RWPE2 (cell line): Measurements from ENCODE around the gene SPTBN4.

Experiments
- ATAC-seq: fragments of 200-7000 bp; cut with Tn5 transposase; 3 replicates; pipeline ENCODE4 v1.9.1; 2021; ENCODE audit warnings: low read depth
- DNase-seq: peaks from one replicate; pipeline ENCODE4 v3.0.0-alpha.2; 2020; ENCODE audit warnings: low spot score
- H3K27ac ChIP-seq: fragments of 450-650 bp; 2 replicates; pipeline ENCODE4 v1.5.1; 2017; ENCODE audit warnings: mild to moderate bottlenecking; ENCODE audit not compliant: poor library complexity, severe bottlenecking
- H3K27me3 ChIP-seq: fragments of 250-450 bp; sonication (Bioruptor Pico); 2 replicates; pipeline ENCODE4 v1.5.1; 2021; ENCODE audit warnings: mild to moderate bottlenecking, moderate library complexity; ENCODE audit not compliant: insufficient read depth, poor library complexity, severe bottlenecking
- H3K36me3 ChIP-seq: fragments of 250-450 bp; sonication (Bioruptor Pico); 2 replicates; pipeline ENCODE4 v1.5.1; 2020; ENCODE audit warnings: low read depth, mild to moderate bottlenecking, moderate library complexity
- H3K4me1 ChIP-seq: fragments of 250-450 bp; sonication (Bioruptor Pico); 2 replicates; pipeline ENCODE4 v1.5.1; 2021; ENCODE audit warnings: mild to moderate bottlenecking, moderate library complexity; ENCODE audit not compliant: insufficient read depth, poor library complexity, severe bottlenecking
- H3K4me3 ChIP-seq: fragments of 250-450 bp; sonication (Bioruptor Pico); 2 replicates; pipeline ENCODE4 v1.5.1; 2021; ENCODE audit warnings: mild to moderate bottlenecking, moderate library complexity; ENCODE audit not compliant: severe bottlenecking
- H3K9me3 ChIP-seq: fragments of 250-450 bp; sonication (Bioruptor Pico); 2 replicates; pipeline ENCODE4 v1.5.1; 2021; ENCODE audit warnings: mild to moderate bottlenecking, moderate library complexity; ENCODE audit not compliant: severe bottlenecking
- TF ChIP-seq, protein P1 (sequence below): fragments of 450-650 bp; IDR thresholded peaks from one replicate; pipeline ENCODE4 v1.5.1; 2017; ENCODE audit warnings: mild to moderate bottlenecking, moderate library complexity; ENCODE audit not compliant: poor library complexity, severe bottlenecking

Gene SPTBN4

DNA sequence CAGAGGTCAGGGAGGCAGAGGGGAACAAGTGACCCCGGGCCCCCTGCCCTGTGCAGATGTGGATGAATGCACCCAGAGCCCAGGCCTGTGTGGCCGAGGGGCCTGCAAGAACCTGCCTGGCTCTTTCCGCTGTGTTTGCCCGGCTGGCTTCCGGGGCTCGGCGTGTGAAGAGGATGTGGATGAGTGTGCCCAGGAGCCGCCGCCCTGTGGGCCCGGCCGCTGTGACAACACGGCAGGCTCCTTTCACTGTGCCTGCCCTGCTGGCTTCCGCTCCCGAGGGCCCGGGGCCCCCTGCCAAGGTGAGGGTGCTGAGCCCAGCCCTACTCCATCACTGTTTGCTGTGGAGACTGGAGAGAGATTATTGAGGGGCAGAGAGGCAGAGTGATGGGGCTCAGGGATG lies 144.3 kb downstream of the SPTBN4 start:
- Histone ChIP-seq H3K4me3 (peak overlapping the region; percentile 24), H3K4me1 (peaks cover 11% of the 10 kb centered on the region), H3K27ac (peak overlapping the region; percentile 84), H3K27me3 (no peaks in the 10 kb centered on the region), H3K36me3 (peaks cover 22% of the 10 kb centered on the region), H3K9me3 (no peaks in the 10 kb centered on the region)
- ATAC-seq (peak; percentile 22), DNase-seq (peak; percentile 77)
- TF ChIP-seq, protein P1, sequence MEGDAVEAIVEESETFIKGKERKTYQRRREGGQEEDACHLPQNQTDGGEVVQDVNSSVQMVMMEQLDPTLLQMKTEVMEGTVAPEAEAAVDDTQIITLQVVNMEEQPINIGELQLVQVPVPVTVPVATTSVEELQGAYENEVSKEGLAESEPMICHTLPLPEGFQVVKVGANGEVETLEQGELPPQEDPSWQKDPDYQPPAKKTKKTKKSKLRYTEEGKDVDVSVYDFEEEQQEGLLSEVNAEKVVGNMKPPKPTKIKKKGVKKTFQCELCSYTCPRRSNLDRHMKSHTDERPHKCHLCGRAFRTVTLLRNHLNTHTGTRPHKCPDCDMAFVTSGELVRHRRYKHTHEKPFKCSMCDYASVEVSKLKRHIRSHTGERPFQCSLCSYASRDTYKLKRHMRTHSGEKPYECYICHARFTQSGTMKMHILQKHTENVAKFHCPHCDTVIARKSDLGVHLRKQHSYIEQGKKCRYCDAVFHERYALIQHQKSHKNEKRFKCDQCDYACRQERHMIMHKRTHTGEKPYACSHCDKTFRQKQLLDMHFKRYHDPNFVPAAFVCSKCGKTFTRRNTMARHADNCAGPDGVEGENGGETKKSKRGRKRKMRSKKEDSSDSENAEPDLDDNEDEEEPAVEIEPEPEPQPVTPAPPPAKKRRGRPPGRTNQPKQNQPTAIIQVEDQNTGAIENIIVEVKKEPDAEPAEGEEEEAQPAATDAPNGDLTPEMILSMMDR = no peak

DNA sequence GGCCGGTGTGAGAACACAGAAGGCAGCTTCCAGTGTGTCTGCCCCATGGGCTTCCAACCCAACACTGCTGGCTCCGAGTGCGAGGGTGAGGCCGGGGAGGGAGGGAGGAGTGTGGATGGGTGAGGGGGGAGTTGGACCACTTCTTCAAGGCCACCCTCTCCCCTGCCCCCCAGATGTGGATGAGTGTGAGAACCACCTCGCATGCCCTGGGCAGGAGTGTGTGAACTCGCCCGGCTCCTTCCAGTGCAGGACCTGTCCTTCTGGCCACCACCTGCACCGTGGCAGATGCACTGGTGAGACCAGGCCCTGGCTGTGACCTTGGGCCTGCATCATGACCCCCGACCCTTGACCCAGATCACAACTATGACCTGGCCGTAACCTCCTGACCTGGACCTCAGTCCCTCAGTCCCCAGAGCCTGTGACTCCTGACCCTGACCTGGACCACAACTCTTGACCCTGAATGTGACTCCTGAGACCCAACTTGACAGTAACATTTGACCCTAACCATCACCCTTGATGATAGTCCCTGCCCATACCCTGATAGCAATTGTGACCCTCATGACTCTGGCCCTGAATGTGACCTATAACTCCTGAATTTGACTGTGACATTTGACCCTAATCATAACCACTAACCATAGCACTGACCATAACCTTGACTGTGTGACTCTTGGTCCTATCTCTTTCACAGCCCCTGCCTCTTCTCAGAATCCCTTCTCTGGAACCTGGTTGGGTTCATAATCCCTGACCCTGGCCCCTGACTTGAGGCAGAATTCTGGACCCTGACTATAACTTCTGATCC lies 145.3 kb downstream of the SPTBN4 start:
- H3K9me3 ChIP-seq = no peaks in the 10 kb centered on the region
- H3K27ac ChIP-seq = peak overlapping the region; percentile 84
- TF ChIP-seq, protein P1 = no peak
- peaks cover 11% of the 10 kb centered on the region for H3K4me1 ChIP-seq
- no peak for DNase-seq
- no peak for ATAC-seq
- H3K27me3 ChIP-seq = no peaks in the 10 kb centered on the region
- H3K36me3 ChIP-seq = peaks cover 28% of the 10 kb centered on the region
- H3K4me3 ChIP-seq = no peak overlapping the region

DNA sequence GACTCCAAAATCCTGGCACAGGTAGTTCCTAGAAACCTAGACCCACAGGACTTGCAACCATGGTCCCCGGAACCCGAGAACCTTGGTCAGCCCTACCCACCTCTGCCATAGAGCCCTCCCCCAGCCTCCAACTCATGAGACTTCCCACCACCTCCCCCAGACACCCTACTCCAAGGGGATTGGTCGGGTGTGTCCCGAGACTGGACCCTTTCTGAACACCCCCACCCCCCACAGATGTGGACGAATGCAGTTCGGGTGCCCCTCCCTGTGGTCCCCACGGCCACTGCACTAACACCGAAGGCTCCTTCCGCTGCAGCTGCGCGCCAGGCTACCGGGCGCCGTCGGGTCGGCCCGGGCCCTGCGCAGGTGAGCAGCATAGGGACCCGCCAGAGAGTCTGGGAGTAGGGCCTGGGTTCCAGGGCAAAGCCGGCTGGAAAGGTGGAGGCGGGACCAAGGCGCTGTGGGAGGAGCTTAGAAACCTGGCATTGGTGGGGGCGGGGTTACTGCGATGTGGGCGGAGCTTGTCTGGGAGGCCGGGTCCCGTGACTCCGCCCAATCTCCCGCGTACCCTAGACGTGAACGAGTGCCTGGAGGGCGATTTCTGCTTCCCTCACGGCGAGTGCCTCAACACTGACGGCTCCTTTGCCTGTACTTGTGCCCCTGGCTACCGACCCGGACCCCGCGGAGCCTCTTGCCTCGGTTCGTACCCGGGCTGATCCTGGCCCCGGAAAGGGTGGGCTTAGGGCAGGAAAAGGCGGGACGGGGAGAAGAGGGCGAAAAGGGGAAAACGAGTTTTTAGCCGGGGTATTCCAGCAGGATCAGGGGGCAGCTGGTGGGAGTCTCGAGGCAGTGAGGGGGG lies 146.3 kb downstream of the SPTBN4 start:
- H3K27ac ChIP-seq = peak overlapping the region; percentile 77
- peak; percentile 75 for DNase-seq
- no peaks in the 10 kb centered on the region for H3K9me3 ChIP-seq

DNA sequence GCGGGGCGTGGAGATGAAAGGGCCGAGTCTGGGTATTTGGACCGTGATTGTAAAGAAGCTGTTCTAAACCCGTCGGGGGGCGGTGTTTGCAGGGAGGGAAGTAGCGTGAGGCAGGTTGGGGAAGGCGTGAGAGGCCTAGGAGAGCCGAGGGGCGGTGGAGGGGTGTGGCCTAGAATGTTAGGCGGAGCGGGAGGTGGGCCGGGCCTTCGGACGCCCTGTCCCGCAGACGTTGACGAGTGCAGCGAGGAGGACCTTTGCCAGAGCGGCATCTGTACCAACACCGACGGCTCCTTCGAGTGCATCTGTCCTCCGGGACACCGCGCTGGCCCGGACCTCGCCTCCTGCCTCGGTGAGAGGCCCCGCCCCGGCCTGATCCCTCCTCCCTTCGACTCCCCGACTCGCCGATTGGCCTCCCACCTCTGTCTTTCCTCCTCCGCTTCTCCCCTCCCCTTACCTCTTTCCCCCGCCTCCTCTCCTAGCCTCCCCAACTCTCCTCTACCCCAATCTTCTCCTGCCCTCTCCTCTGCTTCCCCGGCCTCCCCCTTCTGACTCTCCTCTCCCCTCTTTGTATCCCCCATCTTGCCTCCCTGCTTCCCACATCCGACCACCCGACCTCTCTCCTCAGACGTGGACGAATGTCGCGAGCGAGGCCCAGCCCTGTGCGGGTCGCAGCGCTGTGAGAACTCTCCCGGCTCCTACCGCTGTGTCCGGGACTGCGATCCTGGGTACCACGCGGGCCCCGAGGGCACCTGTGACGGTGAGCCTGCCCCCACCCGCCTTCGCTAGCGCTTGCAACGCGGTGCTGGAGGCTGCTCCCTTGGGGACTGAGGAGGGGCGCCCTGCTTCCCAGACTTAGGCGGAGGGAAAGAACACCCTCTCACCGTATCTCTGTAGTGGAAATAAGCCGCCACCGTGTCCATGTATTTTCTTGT lies 147.2 kb downstream of the SPTBN4 start:
- TF ChIP-seq, protein P1 = no peak
- Histone ChIP-seq H3K9me3 (no peaks in the 10 kb centered on the region), H3K27me3 (no peaks in the 10 kb centered on the region), H3K4me3 (peak overlapping the region; percentile 35), H3K4me1 (peaks cover 8% of the 10 kb centered on the region), H3K27ac (peak overlapping the region; percentile 77), H3K36me3 (peaks cover 42% of the 10 kb centered on the region)
- DNase-seq (peak; percentile 89), ATAC-seq (peak; percentile 56)

More for the DNA sequence above, 146.3 kb downstream of the SPTBN4 start:
- Histone ChIP-seq H3K4me1 (peaks cover 8% of the 10 kb centered on the region), H3K27me3 (no peaks in the 10 kb centered on the region), H3K36me3 (peaks cover 33% of the 10 kb centered on the region), H3K4me3 (peak overlapping the region; percentile 35)
- no peak; the same call in 2 of the 3 replicates for ATAC-seq
- TF ChIP-seq, protein P1 = no peak
